Fibroblast of skin of right biceps (primary cell): ENCODE measurements around the gene SLC37A1.

Experiments used
- DNase-seq: peaks from one replicate; pipeline ENCODE4 v3.0.0-alpha.2; 2013

The SLC37A1 gene

GRCh38 chr21:42531771-42532170 lies 18.1 kb downstream of the SLC37A1 start:
- DNase-seq: no peak

- no peak for DNase-seq
Measured at GRCh38 chr21:42532466-42533181, 19.0 kb downstream of the SLC37A1 start.

- no peak for DNase-seq
Measured at GRCh38 chr21:42533306-42533962, 19.8 kb downstream of the SLC37A1 start.

GRCh38 chr21:42533963-42534355 lies 20.3 kb downstream of the SLC37A1 start:
- no peak for DNase-seq

- no peak for DNase-seq
Measured at GRCh38 chr21:42534421-42535378, 21.0 kb downstream of the SLC37A1 start.

GRCh38 chr21:42535602-42536171 lies 22.0 kb downstream of the SLC37A1 start:
- no peak for DNase-seq

GRCh38 chr21:42536601-42537000 lies 22.9 kb downstream of the SLC37A1 start:
- no peak for DNase-seq

GRCh38 chr21:42537106-42537742 lies 23.6 kb downstream of the SLC37A1 start:
- DNase-seq: no peak

- DNase-seq: no peak
Measured at GRCh38 chr21:42538479-42539275, 25.0 kb downstream of the SLC37A1 start.

GRCh38 chr21:42539342-42539741 lies 25.7 kb downstream of the SLC37A1 start:
- no peak for DNase-seq

- no peak for DNase-seq
Measured at GRCh38 chr21:42539931-42540343, 26.3 kb downstream of the SLC37A1 start.

GRCh38 chr21:42540396-42540795 lies 26.7 kb downstream of the SLC37A1 start:
- no peak for DNase-seq

- no peak for DNase-seq
Measured at GRCh38 chr21:42541174-42541573, 27.5 kb downstream of the SLC37A1 start.

GRCh38 chr21:42541618-42542017 lies 28.0 kb downstream of the SLC37A1 start:
- DNase-seq: no peak

GRCh38 chr21:42542196-42542595 lies 28.5 kb downstream of the SLC37A1 start:
- no peak for DNase-seq

- DNase-seq: no peak
Measured at GRCh38 chr21:42542596-42542995, 28.9 kb downstream of the SLC37A1 start.

- DNase-seq: no peak
Measured at GRCh38 chr21:42543106-42543847, 29.6 kb downstream of the SLC37A1 start.

- no peak for DNase-seq
Measured at GRCh38 chr21:42544544-42544943, 30.9 kb downstream of the SLC37A1 start.

- no peak for DNase-seq
Measured at GRCh38 chr21:42545317-42545716, 31.7 kb downstream of the SLC37A1 start.

- DNase-seq: no peak
Measured at GRCh38 chr21:42545745-42546144, 32.1 kb downstream of the SLC37A1 start.

- no peak for DNase-seq
Measured at GRCh38 chr21:42546433-42546832, 32.8 kb downstream of the SLC37A1 start.
